CD4-positive, alpha-beta T cell treated with Interleukin-21 for 1 hour (primary cell): ENCODE data around the gene NOVA2.

ENCODE experiments used
- DNase-seq: peaks from one replicate; pipeline ENCODE4 v3.0.0-alpha.2; 2020

The NOVA2 gene, protein sequence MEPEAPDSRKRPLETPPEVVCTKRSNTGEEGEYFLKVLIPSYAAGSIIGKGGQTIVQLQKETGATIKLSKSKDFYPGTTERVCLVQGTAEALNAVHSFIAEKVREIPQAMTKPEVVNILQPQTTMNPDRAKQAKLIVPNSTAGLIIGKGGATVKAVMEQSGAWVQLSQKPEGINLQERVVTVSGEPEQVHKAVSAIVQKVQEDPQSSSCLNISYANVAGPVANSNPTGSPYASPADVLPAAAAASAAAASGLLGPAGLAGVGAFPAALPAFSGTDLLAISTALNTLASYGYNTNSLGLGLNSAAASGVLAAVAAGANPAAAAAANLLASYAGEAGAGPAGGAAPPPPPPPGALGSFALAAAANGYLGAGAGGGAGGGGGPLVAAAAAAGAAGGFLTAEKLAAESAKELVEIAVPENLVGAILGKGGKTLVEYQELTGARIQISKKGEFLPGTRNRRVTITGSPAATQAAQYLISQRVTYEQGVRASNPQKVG

DNA sequence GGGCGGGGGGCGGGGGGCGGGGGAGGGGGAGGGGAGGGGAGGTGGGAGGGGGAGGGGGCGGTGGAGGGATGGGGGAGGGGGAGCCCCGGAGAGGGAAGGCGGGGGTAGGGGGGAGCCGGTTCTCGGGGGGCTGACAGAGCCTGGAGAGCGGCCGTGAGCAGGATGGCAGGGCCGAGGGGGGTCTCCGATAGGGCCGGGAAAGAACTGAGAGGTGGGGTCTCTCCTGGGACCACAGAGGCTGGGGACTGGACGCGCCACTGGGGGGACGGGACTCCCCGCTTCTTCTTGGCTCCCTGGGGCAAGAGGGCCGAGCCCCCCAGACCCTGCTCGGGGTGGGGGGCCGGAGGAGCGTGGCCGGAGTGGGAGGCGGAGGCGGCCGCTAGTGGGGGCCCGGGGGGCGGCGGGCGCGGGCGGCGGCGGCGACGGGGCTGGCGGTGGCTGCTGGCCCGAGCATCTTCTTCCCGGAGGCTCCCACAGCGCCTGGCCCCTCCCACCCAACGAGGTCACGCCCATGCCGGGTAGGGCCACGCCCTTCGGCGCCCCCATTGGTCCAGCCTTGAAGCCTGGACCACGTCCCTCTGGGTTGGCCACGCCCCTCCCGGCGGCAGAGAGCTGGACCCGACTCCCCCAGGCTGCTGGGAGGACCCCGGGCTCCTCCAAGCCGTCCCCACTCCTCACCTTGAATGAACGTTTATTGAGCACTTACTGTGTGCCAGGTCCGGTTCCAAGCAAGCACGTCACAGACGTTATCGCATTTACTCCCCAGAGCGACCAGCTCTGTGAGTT lies at the start of gene NOVA2:
NOVA2 (minus strand) TSS at position 313 of the 786 bp plus-strand sequence. CDS start 514 bp downstream, outside the sequence.
- no peak for DNase-seq

DNA sequence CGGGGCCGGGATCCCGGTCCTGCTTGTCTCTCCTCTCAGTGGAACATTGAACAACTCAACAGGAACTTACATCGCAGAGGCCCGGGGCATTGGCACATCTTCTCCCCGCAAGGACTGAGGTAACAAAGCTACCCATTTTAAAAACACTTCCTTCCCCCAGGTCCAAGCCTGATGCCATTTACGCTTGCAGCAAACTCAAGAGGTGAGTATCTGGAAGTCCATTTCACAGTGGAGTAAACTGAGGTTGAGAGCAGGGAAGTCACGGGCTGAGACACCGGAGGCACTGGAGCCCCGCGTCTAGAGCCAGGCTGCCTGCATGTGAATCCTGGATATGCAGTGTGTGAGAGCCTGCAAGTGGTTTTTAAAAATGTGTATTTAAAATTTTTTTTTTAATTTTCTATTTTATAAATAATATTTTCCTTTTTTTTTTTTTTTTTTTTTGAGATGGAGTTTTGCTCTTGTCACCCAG lies 49.7 kb upstream of the NOVA2 start:
- DNase-seq, result no peak

DNA sequence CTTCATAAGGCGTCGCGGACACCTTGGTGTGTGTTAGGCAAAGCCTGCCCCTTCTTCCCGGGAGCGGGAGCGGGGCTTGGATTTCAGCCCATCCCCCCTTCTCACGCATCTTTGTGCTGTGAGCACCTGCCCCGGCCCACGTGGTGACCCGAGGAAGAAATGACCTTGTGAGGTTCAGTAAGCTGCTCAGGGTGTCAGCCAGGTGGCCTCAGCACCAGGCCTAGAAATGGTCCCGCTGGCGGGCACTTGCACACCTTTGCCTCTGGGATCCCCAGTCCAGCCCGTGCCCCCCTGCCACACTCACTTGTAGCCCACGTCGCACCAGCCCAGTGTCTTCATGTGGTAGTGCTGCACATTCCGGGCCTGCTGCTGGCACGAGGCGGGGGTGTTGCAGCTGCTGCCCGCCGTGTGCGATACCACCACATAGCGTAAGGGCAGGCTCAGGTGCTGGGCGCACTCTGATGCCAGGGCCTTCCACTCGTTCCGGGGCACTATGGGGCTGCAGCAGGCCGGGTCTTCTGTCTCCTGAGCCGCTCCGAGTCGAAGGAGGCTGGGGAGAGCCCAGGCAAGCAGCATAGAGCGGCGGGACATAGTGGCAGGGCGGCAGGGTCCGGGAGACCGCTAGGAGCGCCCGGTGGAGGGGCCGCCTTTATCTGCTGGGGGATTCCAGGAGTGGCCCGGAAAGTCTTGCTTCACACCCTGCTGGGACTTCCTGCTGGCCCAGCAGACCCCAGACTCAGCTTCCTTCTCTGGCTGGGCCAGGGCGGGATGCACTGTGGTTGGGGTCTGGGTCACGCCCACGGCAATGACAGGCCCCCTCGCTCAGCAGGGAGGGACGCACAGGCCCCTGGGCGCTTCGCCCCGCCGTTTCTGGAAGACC lies 49.0 kb upstream of the NOVA2 start, which contains the start of gene PGLYRP1:
PGLYRP1 (minus strand) TSS at position 623 of the 880 bp plus-strand sequence; CDS start at position 591, 32 bp downstream.
- DNase-seq, result no peak

DNA sequence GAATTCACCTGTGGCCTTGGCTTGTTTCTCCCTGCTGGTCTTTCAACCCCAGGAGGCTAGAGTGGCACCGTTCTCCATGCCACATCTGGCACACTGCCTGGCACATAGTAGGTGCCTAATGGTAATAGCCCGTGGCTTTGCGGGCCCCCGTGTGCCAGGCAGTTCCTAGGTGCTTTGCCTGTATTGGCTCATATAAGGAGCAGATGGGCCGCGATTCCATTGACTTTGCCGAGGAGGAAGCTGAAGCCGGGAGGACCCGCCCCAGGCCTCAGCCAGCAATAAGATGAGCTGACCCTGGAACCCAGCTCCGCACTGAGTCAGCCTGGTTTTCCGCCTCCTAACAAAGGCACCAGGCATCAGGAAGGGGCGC lies 48.4 kb upstream of the NOVA2 start:
- DNase-seq, result no peak

DNA sequence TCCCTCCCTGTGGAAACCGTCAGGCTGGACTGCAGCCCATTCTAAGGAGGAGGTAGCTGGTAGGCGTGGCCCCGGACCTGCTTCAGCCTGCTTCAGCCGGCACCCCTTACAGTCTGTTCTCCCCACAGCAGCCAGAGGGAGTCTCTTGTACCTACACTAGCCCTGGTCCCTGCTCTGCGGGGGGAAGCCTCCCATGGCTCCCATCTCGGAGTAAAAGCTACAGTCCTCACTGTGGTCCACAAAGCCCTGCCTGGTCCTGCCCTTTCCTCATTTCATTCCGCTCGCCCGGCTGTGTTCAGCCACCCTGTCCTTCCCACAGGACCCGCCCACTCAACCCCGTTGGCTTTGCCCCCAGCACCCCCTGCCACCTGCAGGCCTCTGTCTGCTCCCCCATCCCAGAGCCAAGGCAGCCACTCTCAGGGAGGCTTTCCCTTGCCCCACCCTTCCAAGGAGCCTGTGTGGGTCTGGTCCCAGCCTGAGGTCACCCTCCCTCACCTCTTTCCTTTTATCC lies 47.9 kb upstream of the NOVA2 start:
- no peak for DNase-seq

DNA sequence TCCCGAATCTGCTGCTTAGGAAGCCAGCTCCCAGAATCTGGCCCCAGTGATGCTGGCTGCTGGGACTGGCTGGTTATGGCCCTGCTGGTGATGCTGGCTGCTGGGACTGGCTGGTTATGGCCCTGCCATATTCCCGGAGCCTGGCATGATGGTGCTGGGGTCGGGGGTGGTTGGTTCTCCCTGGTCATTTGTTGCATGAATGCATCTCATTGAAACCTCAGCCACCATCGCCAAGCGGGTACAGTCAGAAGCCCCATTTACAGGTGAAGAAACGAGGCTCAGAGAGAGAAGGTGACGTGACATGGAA lies 47.1 kb upstream of the NOVA2 start:
- no peak for DNase-seq

DNA sequence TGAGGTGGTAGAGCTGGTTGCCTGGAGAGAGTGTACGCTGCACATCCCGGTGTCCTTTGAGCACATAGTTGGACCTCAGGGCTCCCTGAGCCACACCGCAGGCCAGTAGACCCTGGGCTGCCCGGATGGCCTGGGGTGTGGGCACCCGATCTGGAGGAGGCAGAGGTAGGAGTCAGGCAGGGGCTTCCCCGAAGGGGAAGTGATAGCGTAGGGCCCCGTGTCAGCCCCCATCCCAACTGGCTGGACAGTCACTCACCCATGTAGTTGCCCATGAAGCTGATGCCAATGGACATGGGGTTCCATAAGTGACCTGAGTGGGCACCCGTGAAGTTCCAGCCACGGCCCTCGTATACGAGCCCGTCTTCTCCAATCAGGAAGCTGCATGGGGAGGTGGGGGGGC lies 45.6 kb upstream of the NOVA2 start:
- DNase-seq, result no peak

DNA sequence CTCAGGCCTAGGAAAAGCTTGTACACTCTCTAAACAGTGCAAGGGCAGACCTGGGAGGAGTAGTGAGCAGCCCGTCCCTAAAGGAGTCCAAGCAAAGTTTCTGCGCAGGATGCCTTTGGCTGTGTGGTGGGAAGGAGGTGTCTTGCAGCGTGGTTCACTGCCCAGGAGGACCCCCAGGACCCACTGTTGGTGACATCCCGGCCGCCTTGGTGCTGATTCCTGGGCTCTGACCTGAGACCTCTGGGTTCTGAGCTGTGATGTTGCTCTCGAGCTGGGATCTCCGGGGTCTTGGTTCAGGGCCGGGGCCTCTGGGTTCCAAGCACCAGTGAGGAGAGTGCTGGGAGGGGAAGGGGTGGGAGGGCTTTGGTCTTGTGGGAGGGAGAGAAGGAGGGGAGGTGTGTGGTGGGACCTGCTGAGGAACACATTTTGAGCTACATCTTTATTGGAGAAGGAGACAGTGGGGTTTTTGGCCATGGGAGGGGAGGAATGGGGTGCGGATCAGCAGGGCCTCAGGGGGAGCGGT lies 45.1 kb upstream of the NOVA2 start:
- no peak for DNase-seq

DNA sequence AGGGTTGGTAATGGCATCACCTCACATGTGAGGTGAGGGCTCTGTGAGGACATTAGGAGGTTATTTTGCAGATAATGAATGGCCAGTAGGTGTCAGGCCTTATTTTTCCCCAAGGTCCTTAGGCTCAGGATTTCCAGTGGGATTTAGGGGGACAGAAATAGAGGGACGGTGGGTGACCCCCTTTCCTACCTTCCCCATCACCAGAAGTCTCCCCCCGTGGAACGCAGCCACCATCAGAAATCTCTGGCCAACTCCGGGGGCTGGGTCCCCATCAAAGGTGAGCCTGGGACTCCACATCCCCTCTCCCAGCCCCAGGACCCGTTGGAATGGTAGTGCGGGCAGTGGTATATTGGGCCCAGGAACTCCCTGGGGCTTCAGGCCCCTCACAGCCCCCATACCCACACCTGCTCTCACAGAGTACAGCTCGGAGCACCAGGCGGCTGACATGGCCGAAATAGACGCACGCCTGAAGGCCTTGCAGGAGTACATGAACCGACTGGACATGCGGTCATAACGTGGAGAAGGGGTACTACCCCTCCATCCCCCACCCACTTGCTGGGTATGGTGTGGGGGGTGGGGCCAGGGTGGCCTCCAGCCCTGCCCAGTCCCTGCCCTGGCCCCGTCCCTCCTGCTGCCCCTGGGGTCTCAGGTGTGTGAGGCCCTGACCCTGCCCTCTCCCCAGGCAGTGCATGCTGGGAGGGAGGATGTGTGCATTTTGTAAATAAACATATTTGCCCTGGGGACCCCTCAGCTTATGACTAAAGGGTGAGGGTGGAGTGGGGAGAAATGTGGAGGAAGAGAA lies 44.4 kb upstream of the NOVA2 start:
- no peak for DNase-seq

DNA sequence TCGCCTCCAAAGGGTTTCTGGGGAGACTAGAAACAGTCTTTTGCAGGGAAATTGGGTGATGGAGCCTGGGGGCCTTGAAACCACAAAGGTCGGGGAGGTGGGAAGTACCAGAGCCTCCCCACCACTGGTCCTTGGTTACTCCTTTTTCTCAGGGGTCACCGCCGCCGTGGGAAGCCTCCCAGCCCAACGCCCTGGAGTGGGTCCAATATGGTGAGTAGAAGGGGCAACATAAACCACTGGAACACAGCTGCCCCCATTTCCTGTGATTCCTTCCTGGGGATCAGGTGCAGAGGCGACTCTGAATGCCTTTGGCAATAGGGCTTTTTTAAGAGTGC lies 43.4 kb upstream of the NOVA2 start:
- DNase-seq, result no peak

DNA sequence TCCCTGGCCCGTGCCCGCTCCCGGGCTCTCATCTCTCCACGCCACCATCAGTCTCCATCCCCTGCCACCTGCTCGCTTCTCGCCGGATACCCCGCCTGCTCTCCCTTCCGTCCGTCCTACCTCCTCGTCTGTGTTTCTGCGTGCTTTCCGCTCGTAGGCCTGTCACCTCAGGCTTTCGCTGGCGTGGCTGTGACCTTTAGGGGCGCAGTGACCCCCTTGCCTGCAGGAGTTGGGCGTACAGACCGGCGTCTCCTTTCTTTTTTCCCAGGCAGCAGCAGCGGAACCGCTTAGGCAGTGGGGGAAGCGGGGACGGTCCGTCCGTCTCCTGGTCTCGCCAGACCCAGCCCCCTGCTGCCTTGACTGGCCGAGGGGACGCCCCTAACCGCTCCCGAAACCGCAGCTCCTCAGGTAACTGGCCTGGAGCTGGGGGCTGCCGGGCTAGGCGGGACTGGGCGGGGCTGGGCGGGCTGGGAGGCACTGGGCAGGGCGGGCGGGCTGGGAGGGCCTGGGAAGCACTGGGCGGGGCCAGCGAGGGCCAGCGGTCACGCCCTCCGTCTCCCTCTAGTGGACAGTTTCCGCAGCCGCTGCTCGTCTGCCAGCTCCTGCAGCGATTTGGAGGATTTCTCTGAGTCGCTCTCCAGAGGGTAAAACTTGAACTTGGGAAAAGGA lies 42.9 kb upstream of the NOVA2 start:
- peak; percentile 84 for DNase-seq

DNA sequence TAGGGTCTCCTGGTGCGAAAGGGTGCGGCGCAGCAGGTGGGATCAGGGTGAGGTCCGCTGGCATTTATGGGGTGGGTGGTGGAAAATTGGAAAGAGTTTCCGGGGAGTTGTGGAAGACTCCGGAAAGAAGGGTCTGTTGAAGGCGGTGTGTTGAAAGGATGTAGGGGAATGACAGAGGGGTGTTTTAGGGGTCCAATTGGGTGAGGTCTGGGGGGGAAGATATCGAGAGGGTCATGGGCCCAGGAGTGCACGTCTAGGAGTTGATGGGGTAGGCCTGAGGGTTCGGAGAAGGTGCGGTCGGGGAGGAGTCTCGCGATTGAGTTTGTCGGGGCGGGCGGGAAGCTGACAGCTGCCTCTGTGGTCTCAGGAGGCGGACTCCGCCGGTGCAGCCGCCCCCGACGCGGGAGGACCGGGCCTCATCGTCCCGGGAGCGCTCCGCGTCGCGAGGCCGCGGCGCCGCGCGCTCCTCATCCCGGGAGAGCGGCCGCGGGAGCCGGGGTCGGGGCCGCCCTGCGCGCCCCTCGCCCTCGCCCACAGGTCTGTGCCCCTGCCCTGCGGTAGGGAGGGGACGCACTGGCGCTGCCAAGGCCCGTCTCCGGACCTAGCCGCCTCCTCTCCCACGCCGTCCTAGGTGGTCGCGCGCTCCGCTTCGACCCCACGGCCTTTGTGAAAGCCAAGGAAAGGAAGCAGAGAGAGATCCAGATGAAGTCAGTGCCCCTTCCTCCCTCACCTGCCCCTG lies 42.2 kb upstream of the NOVA2 start:
- peak; percentile 49 for DNase-seq

DNA sequence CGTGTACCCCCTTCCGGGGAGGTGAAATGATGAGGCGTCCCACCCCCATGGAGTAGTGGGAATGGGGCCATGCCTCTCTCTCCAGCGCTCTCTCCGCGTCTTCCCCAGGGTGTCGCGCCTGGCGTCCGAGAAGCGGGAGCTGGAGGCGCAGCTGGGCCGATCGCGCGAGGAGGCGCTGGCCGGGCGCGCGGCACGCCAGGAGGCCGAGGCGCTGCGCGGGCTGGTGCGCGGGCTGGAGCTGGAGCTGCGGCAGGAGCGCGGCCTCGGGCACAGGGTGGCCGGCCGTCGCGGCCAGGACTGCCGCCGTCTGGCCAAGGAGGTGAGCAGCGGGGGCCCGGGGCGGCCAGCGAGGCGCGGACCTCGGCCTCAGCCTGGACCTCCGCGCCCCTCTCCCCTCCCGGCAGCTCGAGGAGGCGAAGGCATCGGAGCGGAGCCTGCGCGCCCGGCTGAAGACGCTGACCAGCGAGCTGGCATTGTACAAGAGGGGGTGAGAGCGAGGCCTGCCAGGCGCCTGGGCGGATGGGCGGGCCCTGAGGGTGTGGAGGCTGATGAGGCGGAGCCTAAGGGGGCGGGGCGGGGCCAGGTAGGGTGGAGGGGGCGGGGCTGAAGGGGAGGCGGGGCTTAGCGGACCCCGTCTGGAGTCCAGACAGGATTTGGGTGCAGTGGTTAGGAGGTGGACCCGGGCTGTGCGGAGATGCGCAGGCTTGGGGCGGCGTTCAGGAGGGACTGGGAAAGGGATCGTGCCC lies 41.4 kb upstream of the NOVA2 start:
- DNase-seq, result peak; percentile 68

DNA sequence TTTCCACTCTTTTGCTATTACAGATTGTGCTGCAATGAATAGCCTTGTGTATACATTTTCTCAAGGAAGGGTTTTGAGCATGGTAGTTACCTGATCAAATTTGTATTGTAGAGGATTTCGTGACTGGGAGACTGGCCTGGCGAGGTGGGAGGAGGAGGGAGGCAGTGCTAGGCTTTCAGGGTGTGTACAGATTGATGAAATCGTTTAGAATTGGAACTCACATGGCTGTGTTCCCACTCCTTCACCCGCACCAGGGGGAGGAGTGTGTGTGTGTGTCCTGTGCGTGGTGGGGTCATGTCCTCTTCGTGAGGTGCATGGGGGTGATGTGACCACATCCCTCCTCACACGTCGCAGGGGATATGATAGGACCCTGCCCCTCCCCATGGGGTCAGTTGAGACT lies 40.9 kb upstream of the NOVA2 start:
- DNase-seq, result no peak

DNA sequence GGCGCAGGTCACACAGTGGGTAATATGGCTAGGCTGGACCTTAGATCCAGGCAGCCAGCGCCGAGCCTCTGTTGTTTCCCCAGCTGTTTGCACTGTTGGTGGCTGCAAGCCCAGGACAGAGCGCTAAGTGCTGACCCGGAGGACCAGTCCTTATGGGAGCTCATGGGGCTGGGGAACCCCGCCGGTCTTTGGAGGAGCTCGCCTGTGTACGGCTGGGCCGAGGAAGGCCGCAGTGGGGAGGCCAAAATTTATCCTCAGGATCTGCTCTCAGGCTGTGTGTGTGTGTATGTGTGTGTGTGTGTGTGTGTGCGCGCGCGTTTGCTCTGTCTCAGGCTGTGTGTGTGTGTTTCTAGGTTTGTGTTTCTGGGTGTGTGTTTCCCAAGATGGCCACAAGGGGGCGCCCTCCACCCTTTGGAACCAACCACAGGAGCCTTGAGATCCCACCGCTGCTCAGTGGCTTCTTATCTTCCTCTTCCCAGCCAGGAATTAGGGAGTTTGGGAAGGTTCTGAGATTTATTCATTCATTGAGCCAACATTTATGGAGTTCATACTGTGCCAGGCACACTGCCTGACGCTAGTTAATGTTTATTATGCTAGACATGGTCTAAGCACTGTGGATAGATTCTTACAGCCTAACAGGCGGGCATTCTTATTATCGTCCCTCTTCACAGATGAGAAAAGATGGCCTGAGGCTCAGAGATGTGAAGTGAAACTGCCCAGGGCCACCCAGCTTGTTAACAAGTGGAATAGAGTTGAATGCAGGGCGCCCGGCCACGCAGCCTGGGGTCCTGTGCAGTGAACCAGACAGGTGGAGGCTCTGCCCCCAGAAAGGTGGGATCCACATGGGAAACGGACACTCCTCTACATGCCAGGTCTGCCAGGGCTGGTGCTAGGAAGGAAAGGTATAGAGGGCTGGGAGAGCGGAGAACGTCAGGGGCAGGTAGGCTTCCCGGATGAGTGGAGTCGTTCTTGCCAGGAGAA lies 36.2 kb upstream of the NOVA2 start:
- peak; percentile 68 for DNase-seq

DNA sequence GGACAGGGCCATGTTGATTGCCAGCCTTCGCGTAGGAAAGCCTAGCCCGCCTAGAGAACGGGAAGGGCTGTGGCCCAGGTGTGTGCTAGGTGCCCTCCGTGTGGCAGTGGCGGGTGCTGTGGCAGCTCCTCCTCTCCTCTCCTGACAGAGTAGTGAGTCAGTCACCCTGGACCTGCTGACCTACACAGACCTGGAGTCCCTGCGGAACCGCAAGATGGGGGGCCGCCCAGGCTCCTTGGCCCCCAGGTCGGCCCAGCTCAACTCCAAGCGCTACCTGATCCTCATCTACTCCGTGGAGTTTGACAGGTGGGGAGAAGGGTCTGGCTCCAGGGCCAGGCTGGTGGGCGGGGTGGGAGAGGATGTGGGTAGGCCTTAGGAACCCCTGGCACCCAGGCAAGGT lies 32.7 kb upstream of the NOVA2 start:
- DNase-seq, result no peak

DNA sequence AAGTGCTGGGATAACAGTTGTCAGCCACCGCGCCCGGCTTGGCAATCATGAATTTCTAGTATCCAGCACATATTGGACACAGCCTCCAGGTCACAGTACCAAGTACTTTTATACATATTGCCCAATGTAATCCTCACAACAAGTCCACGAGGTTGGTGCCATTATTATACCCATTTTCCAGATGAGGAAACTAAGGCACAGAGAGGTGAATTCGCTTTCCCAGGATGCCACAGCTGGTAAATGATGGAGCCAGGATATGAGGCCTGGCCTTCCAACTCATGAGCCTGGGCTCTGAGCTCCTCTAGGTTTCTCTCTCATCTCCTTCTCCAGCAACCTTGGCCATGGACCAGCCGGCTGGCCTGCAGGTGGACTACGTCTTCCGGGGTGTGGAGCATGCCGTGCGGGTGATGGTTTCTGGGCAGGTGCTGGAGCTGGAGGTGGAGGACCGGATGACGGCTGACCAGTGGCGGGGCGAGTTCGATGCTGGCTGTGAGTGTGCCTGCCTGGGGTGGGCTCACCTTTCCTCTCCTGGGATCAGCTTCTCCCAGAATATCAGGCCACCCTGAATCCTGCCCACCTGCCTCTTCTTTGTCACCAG lies 29.1 kb upstream of the NOVA2 start:
- DNase-seq, result no peak
